Cardiac fibroblast (primary cell): ENCODE data around the gene KDM6A.
A peak's percentile ranks its signal among the peaks of the same experiment; 100 is the strongest.
"Not testable (repeated sequence)": the region's sequence is repeated elsewhere in the genome, so short reads cannot be mapped to it uniquely, and the experiment has no call there.

ENCODE experiments used
- DNase-seq, 2 donors: peaks; one replicate each; pipeline versions ENCODE4 v3.0.0 to v3.0.0-alpha.2; 2010; ENCODE audit warnings: low read depth in 2 of 2
- H3K4me3 ChIP-seq, 2 donors: replicated peaks in 1 of 2; 1 replicate in 1 of 2; 2 replicates in 1 of 2; pipeline ENCODE4 v1.5.1; 2011; ENCODE audit warnings: low read depth in 2 of 2, low read length in 2 of 2, mild to moderate bottlenecking in 2 of 2, moderate library complexity in 1 of 2
- CTCF ChIP-seq: IDR thresholded peaks from one replicate; pipeline ENCODE4 v1.5.1; 2011; ENCODE audit warnings: low read depth, mild to moderate bottlenecking, low read length, inconsistent platforms

KDM6A gene

DNA sequence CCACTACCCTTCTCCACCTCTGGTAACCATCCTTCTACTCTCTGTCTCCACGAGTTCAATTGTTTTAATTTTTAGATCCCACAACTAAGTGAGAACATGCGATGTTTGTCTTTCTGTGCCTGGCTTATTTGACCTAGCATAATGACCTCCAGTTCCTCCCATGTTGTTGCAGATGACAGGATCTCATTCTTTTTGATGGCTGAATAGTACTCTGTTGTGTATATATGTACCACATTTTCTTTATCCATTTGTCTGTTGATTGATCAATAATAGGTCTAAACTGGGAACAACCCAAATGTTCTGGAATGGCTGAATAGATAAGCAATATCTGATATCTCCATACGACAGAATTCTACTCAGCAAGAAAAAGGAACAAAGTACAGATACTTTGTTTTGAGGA lies 260.5 kb downstream of the KDM6A start:
- no peak overlapping the region for H3K4me3 ChIP-seq
- DNase-seq, result no peak
- no peak for TF ChIP-seq CTCF

DNA sequence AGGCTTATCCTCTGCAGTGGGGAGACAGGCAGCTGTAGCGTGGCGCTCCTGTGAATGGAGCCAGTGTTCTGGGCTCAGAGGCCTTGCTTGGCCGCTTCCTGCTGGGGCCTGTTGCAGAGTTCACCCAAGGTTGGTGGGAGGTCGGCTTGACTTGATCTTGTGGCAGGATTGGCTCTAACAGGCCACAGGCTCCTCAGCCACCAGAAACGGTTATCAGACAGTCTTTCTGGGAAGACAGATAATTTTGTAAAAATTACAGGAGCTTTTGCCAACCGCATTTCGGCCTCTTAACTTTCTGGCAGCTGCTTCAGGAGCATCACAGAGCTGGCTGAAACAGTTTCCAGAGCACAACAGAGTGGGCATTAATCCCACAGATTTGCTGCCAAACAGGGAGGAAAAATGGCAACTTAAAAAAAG lies 261.3 kb downstream of the KDM6A start:
- H3K4me3 ChIP-seq, result no peak overlapping the region
- peak in 1 of 2 donors; percentile 72 for DNase-seq
- no peak for TF ChIP-seq CTCF

GRCh38 chrX:45134775-45135174 lies 261.8 kb downstream of the KDM6A start:
- no peak overlapping the region for H3K4me3 ChIP-seq
- DNase-seq, result no peak
- no peak for TF ChIP-seq CTCF

DNA sequence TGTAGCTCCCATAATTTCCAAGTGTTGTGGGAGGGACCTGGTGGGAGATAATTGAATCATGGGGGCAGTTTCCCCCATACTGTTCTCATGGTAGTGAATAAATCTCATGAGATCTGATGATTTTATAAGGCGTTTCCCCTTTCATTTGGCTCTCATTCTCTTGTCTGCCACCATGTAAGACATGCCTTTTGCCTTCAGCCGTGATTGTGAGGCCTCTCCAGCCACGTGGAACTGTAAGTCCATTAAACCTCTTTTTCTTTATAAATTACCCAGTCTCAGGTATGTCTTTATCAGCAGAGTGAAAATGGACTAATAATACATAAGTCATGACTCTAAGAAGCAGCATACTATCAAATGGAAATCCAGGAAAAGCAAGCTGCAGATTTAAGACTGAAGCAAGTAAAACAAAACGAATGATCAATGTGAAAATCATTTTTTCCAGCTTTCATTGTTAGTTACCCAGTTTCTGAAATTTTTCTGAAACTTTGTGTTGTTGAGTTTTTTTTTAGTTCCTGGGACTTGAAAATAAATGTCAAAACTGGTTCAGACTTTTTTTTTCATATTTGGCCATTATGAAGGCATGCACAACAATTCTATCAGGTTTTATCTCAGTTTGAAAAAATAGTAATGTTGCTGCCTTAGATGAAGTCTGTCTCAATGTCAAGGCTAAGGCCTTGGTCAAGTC lies 262.5 kb downstream of the KDM6A start:
- not testable (repeated sequence) for DNase-seq

GRCh38 chrX:45137531-45137930 lies 264.5 kb downstream of the KDM6A start:
- no peak overlapping the region for H3K4me3 ChIP-seq
- no peak for TF ChIP-seq CTCF
- no peak for DNase-seq

More for the DNA sequence above, 262.5 kb downstream of the KDM6A start:
- H3K4me3 ChIP-seq, result not testable (repeated sequence)

DNA sequence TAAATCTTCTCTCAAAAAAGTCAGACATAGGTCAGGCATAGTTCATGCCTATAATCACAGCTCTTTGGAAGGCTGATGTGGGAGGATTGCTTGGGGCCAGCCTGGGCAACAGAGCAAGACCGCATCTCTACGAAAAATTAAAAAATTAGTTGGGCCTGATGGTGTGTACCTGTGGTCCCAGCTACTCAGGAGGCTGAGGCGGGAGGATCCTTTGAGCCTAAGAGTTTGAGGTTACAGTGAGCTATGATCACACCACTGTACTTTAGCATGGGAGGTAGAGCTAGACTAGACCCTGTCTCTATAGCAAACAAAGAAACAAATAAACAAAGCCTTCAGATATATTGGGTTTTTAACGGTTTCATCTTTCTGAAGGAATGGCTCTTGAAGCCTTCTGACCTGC lies 265.5 kb downstream of the KDM6A start:
- no peak for TF ChIP-seq CTCF
- no peak overlapping the region for H3K4me3 ChIP-seq
- no peak for DNase-seq

DNA sequence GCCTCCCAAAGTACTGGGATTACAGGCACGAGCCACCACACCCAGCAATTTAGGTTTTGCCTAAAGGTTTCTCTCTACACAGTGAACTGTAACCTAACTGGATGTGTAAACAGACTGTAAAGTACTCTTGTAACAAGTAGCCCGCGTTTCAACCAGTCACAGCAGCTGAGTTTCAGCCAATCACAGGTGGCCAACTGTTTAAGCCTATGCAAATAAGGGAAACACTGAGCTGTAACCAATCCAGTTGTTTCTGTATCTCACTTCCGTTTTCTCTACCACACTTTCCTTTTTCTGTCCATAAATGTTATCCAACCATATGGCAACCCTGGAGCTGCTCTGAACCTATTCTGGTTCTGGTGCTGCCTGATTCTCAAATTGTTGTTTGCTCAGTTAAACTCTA lies 267.8 kb downstream of the KDM6A start:
- no peak for TF ChIP-seq CTCF
- DNase-seq, result no peak
- H3K4me3 ChIP-seq, result no peak overlapping the region
